ENCODE results near the gene CDKN1B.

The CDKN1B gene

DNA sequence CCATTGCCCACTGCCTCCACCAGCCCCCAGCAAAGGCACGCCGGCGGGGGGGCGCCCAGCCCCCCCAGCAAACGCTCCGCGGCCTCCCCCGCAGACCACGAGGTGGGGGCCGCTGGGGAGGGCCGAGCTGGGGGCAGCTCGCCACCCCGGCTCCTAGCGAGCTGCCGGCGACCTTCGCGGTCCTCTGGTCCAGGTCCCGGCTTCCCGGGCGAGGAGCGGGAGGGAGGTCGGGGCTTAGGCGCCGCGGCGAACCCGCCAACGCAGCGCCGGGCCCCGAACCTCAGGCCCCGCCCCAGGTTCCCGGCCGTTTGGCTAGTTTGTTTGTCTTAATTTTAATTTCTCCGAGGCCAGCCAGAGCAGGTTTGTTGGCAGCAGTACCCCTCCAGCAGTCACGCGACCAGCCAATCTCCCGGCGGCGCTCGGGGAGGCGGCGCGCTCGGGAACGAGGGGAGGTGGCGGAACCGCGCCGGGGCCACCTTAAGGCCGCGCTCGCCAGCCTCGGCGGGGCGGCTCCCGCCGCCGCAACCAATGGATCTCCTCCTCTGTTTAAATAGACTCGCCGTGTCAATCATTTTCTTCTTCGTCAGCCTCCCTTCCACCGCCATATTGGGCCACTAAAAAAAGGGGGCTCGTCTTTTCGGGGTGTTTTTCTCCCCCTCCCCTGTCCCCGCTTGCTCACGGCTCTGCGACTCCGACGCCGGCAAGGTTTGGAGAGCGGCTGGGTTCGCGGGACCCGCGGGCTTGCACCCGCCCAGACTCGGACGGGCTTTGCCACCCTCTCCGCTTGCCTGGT, at the start of gene CDKN1B:
Gene CDKN1B, plus strand, starts transcription at position 576 of the 793 bp plus-strand sequence. CDS start 472 bp downstream, outside the sequence.
- peak; percentile 94 for DNase-seq

DNA sequence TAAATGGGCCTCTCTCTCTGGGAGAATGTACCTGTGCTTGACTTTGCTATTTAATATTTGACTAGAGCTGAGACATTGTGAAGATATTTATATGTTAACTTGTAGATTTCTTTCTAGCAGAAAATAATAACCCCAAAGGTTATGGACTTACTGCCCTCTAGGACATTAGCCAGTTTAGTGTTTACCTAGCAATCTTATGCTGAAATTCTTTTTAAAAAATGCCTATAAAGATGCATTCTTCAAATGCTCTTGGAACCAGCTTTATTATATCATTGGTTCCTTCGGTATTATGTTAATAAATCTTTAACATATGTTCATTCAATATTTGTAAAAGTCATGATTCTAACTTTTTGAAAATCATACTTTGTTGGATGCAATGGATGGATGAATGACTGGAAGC, 49.2 kb upstream of the CDKN1B start:
- DNase-seq = no peak

DNA sequence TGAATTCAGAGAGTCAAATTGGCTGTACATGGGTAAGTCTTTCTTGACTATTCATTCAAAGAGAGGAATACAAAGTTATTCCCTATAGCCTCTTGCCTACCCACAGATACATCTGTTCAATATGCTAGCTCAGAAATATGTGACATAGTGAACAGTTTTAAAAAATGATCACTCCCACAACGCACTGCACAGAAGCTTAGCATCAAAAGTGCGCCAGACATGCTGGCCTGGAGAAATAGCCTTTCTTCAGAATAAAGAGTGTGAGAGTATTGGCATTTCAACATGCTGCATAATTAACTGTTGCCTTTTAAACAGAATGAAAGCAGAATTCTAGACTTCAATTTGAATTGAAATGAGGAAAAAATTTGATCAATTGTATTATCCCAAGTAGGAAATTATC, 48.1 kb upstream of the CDKN1B start:
- no peak for DNase-seq

GRCh38 chr12:12671850-12672660, 45.1 kb upstream of the CDKN1B start:
- peak; percentile 21 for DNase-seq

GRCh38 chr12:12673296-12673695, 43.9 kb upstream of the CDKN1B start:
- peak; percentile 70 for DNase-seq

DNA sequence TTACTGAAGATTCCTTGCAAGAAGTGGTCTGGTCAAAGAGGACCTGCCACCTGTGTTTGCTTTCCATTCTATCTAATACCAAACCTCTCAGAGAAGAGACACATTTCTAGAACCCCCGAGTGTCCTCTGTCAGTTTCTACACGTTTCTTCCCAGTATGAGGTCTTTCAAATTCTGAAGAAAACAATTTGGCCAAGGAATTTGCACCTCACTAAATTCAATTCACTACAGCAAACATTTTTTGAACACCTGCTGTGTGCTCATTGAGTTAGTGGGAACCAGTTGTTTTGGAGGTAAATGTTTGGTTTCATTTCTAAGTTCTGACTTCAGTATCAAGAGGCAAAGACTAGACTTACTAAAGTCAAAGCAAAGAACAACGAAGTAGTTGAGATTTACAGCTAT, 40.6 kb upstream of the CDKN1B start:
- no peak for DNase-seq

DNA sequence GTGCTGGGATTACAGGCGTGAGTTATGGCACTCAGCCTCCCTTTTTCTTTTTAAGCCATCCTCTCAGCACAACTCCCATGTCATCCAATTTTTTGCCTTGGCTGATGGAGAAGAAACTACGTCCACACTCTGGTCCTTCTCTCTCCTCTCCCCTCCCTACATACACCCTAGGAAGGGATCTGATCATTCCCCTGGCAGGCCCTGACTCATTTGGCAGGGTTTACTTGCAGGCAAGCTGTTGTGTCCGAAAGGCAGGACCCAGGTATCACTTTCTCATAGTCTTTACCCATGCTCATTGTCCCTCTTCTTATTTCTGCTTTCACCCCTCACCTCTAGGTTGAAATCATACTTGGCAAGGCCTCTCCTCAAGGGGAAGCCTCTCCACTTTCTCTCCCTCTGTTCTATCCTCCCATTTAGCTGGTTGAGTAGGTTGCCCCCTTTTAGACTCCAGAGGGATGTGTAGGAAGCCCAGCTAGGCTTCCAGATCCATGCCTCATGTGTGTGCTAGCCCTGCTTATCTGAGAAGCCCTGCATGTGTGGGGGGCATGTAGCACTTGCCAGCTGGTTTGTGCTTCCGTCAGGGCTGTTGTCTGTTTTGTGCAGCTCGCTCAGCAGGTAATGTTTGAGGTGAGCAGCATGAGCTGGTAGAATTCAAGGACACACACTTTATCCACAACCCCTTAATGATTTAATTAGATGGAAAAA, 36.0 kb upstream of the CDKN1B start:
- DNase-seq = no peak

GRCh38 chr12:12682284-12682683, 34.9 kb upstream of the CDKN1B start:
- DNase-seq = no peak

DNA sequence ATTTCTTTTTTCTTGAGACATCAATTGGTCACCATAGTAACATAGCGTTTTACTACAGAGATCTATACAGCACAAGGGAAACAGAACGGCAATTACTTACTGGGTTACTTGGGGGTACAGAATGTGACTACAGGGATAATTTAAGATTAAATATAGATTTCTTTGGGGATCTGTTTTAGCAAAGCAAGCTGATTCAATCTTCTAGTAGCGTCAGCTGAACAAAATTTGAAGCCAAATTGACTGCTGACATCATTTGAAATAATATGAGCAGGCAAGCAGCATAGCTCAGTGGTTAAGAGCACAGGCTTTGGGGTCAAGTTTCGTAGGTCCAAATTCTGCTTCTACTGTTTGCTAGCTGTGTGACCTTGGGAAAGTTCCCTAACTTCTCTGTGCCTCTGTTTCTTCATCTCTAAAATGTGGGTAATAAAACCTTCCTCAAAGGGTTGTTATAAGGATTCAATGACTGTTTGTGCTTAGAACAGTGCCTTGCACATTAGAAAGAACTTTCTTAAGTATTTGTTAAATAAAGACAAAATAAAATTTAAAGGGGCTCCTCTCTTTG, 34.0 kb upstream of the CDKN1B start:
- DNase-seq = no peak

- no peak for DNase-seq
These were observed 33.4 kb upstream of the CDKN1B start for GRCh38 chr12:12683725-12684124.

DNA sequence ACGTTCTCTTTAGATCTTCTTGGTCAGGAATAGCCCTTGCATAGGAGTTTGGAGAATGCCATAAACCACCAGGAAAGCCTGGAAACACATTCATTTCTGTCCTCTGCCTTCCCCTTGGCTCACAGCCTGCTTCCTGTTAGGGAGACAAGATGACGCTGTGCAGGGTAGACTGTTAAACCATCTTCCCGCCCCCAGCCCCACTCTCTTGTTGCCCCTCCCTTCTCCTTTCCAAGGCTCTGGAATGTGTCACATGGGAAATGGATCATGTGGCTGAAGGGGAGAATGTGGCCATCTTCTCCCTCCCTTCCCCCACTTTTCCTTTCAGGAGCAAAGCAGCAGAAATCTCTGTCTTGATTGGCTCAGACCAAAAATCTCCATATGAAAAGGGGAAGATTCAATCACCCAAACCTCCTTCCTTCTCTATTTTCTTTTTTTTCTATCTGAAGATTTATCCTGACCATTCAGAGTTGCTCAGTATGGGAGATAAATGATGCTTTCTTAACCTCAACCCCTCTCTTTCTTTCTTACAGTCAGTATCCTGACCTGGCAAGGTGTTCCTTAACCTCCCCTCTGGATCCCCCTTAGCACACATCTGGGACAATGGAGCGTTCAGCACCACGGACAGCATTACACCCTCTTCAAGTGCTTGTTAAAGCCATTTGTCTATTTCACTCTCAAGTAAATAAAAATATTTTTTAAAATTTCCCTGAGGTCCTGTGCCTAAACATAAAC, 32.6 kb upstream of the CDKN1B start:
- no peak for DNase-seq

DNA sequence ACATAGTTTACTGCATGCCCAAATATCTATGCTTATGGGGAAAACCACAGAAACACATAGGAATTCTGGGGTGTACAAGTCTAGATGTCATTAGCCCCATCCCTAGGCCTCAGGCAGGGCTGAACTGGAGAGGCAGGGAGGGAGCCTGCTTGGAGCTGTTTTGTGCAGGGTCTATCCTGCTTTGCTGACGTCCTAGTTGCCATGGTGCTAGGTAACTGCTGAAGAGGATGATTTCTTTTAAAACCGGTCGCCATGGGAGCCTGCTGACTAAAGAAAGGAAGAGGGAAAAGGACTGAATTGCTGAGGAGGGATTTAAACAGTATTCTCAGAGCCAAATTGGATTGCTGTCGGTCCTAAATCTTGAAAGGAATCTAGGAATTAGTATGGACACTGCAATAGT, 31.9 kb upstream of the CDKN1B start:
- DNase-seq = no peak

GRCh38 chr12:12686472-12686871, 30.7 kb upstream of the CDKN1B start:
- DNase-seq = no peak

- DNase-seq = no peak
These were observed 30.2 kb upstream of the CDKN1B start for GRCh38 chr12:12686925-12687324.

- peak; percentile 57 for DNase-seq
These were observed 27.4 kb upstream of the CDKN1B start for GRCh38 chr12:12689647-12690300.

GRCh38 chr12:12691549-12691948, 25.6 kb upstream of the CDKN1B start:
- no peak for DNase-seq

DNA sequence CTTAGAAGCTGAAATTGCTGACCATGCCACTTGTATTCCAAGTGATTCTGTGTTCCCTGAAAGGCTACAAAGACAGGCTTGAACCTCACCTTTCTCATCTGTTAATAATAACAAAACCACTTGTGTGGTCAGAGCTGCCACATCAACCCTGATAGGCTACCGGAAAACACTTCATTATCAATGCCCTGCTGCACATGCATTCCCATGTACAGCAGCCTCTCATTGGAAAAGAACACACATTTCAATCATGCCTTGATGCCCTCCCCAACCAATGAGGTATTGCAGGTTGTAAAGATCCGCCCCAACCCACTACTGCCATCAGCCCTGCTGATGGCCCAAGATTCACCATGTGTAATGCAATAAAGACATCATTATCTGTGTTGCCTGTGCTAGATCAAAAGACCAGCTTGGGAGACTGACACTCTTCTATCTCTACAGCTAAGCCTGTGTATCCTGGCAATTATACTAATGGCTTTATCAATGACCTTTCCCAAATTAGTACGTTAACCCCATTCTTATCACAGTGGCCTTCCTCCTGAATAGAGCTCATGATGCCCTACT, 24.0 kb upstream of the CDKN1B start:
- DNase-seq = peak; percentile 38

DNA sequence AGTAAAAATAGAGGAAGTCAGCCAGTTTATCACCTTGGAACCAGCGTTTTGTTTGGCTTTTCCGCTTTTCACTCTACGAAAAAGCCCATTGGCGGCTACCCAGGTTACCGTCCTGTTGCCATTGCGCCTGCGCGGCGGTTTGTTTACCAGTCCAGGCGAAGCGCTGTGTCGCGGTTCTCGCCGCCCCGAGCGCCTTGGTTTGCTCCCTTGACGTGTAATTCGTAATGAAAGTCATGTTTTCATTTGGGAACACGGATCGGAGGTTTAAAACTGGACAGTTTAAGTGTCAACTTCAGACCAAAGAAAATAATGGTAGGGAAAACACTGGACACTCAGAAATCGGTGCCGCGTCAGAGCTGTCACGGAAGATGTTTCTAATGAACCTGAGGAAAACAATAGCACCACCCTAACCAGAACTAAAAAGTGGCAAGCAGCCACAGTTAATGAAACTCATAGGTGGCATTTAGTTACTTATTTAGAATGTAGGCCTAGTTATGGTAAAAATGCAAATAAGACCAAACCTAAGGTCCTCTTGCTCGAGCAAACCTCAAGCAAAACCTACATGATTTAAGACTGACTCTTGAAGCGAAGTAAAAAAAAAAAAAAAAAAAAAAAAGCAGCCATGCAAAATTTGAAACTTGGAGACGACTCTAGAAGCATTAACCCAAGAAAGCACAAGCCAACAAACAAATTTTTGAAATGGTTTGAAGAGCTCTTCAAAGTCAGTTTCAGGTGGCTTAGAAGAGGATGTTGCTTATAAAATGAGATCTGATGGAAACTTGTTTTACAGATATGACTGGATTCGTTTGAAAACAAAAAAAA, 20.4 kb upstream of the CDKN1B start:
- peak; percentile 93 for DNase-seq

GRCh38 chr12:12699345-12699744, 17.8 kb upstream of the CDKN1B start:
- no peak for DNase-seq

- DNase-seq = no peak
These were observed 16.9 kb upstream of the CDKN1B start for GRCh38 chr12:12700254-12700653.

DNA sequence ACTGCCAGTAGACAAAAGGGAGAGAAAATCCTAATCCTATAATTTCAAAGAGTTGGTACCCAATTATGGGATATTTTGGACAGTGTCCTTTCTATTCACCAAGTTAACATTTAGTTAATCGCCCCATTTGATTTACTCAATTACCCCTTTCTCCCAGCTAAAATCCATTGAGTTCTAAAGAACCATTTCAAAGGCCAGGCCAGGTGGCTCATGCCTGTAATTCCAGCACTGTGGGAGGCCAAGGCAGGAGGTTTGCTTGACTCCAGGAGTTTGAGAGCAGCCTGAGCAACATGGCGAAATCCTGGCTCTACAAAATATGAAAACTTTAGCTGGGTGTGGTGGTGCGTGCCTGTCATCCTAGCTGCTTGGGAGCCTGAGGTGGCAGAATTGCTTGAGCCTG, 15.7 kb upstream of the CDKN1B start:
- DNase-seq = no peak

Measured in activated CD4-positive, alpha-beta T cell treated with anti-CD3 and anti-CD28 coated beads, Interleukin-2, Interleukin-6, amounts not matched to agents 100 ng/mL and 50 ng/mL, durations not matched to agents 16 hours and 8 hours (primary cell).